SK-N-SH treated with all-trans-retinoic acid at 6 μM for 48 hours (cell line): ENCODE results near the gene DIDO1.

Experiments
- ATAC-seq: fragments of 200-7000 bp; cut with Tn5 transposase; 3 replicates; pipeline ENCODE4 v1.9.1; 2020; ENCODE audit warnings: mild to moderate bottlenecking, moderate library complexity
- ARNTL ChIP-seq: fragments of 450-650 bp; formaldehyde crosslinking; IDR thresholded peaks from 2 replicates; pipeline ENCODE4 v1.5.0; 2020; ENCODE audit warnings: low read depth, mild to moderate bottlenecking, moderate library complexity, borderline replicate concordance
- BACH2 ChIP-seq: fragments of 250-450 bp; sonication (Bioruptor Pico); IDR thresholded peaks from 2 replicates; pipeline ENCODE4 v1.9.0; 2021; ENCODE audit warnings: mild to moderate bottlenecking, borderline replicate concordance
- CSDC2 ChIP-seq: fragments of 250-450 bp; sonication (Bioruptor Pico); IDR thresholded peaks from 2 replicates; pipeline ENCODE4 v1.5.0; 2020; ENCODE audit warnings: mild to moderate bottlenecking, moderate library complexity
- ESRRG ChIP-seq: fragments of 250-450 bp; sonication (Bioruptor Pico); IDR thresholded peaks from 2 replicates; pipeline ENCODE4 v1.6.1; 2021; ENCODE audit warnings: mild to moderate bottlenecking
- GLIS3 ChIP-seq: fragments of 250-450 bp; sonication (Bioruptor Pico); IDR thresholded peaks from 2 replicates; pipeline ENCODE4 v1.5.0; 2020; ENCODE audit warnings: mild to moderate bottlenecking, moderate library complexity
- ISL1 ChIP-seq: fragments of 250-450 bp; sonication (Bioruptor Pico); IDR thresholded peaks from 2 replicates; pipeline ENCODE4 v2.1.2; 2022; ENCODE audit warnings: mild to moderate bottlenecking, moderate library complexity
- OSR1 ChIP-seq: fragments of 250-450 bp; sonication (Bioruptor Pico); IDR thresholded peaks from 2 replicates; pipeline ENCODE4 v1.8.0; 2022; ENCODE audit warnings: moderate library complexity, mild to moderate bottlenecking, inconsistent platforms
- TCF4 ChIP-seq: fragments of 250-450 bp; sonication (Bioruptor Pico); IDR thresholded peaks from 2 replicates; pipeline ENCODE4 v1.8.0; 2021; ENCODE audit warnings: mild to moderate bottlenecking, moderate library complexity, borderline replicate concordance
- TOX ChIP-seq: fragments of 250-450 bp; sonication (Bioruptor Pico); IDR thresholded peaks from 2 replicates; pipeline ENCODE4 v1.8.0; 2021; ENCODE audit warnings: mild to moderate bottlenecking, moderate library complexity, borderline replicate concordance
- ZNF70 ChIP-seq: fragments of 450-650 bp; formaldehyde crosslinking; IDR thresholded peaks from 2 replicates; pipeline ENCODE4 v1.5.0; 2020; ENCODE audit warnings: mild to moderate bottlenecking, moderate library complexity
- TF ChIP-seq, protein P1 (sequence below): fragments of 250-450 bp; sonication (Bioruptor Pico); IDR thresholded peaks from 2 replicates; pipeline ENCODE4 v1.5.1; 2021; ENCODE audit warnings: mild to moderate bottlenecking, moderate library complexity
- TF ChIP-seq, protein P2 (sequence below): fragments of 250-450 bp; sonication (Bioruptor Pico); IDR thresholded peaks from 2 replicates; pipeline ENCODE4 v1.5.0; 2020; ENCODE audit warnings: mild to moderate bottlenecking, moderate library complexity

Gene DIDO1

DNA sequence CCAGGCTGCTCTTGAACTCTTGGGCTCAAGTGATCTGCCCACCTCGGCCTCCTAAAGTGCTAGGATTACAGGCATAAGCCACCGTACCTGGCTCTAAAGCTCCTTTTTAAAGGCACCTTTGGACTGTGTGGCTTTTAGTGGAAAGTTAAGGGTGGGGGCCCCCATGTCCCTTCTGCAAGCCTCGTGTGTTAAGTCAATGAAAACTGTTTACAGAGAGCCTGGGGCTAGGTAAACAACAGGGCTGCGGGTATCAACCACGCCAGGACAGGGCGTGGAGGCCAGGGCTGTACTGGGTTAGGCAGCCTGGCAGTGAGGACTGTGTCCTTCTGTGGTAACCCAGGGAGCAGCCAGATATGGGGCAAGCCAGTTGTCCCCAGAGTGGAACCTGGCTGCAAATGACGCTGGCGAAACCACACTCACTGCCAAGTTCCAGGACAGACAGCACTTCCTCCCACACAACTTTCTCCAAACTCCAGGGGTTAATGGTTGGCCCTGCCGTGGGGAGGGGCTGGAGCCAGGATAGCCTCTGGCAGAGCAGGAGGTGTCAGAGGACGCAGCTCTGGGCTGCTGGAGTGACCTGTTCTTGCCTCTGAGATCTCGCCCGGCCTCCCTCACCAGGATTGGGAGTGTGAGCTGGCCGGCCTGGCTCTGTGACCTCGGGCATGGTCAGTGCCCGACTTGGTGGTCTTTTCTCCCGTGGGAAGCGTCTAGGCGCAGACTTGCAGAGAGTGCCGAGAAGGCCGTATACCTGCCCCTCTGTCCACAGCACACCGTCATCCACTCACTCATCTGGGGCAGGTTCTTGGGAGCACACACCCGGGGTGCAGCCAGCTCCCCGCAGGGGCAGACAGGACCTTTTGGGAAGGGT lies 29.4 kb upstream of the DIDO1 start:
- no peak for ATAC-seq
- no peak for TF ChIP-seq ZNF70 (CRISPR knock-in tag)

DNA sequence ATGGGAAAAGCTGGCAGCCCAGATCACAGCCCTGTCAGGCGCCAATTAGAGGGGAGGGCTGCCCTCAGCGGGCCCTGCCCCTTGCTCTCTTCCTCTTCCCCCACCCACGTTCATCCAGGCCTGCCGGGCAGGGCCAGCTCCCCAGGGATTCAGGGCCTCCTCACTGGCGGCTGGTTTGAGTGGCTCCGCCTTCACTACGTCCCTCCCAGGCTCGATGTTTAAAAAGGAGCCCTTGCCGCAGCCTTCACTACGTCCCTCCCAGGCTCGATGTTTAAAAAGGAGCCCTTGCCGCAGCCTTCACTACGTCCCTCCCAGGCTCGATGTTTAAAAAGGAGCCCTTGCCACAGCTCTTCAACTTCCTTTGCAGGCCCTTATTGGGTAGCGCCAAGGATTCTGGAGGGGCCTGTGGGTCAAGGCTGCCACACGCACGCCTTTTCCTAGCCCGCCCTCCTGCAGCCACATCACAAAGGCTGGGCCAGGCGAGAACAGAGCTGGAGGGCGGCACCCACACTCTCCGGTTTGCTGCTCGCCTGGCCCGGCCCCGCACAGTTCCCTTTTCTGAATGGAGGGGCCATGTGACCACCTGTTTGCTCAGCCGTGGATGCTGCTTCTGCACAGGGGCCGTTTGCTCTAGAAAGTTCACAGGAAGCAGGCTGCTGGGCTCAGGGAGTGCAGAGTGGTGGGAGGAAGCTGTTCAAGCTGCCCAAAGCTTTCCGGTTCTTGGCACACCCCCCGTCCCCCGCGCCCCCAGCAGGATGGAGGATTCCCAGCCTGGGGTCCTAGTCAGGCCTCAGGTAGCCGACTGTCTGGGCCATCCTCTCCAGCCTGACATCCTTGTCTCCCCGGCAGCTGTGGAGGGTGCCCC lies 27.8 kb upstream of the DIDO1 start:
- no peak for ATAC-seq
- TF ChIP-seq TOX (CRISPR knock-in tag): no peak
- TF ChIP-seq TCF4: no peak

DNA sequence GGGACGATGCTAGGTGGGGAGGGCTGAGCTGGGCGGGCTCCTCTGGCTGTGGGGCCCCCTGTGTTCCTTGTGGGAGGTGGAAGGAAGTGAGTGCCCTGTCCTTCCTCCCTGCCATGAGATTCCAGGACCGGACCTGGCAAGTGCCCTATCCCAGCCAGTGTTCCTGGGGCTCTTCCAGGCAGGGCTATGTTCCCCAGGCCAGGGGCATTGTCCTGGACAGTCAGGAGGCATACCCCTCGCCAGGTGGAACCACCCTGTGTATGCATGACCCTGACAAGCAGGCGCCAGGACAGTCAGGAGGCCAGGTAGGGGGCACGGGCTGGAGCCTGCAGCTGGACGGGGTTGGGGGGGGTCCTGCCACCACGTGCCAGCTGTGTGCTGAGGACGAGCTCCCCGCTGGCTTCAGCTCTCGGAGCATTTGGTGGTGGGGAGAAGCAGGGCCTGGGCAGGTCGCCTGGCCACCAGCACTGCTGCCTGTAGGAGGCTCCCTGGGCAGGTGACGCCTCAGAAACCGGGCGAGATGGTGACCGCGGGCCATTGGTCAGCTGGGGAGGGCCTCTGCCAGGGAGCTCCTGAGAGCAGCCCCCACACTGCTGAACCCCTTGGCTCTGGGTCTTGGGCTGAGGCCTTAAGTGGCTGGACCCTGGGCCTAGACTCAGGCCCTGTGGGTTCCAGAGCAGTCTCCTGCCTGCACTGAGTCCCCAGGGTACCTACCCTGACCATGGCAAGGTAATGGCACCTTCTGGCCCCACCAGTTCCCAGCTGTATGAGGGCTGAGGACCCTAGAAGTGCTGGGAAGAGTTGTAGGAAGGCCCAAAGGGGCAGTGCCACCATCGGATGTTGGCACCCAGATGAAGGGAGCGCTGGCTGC lies 26.9 kb upstream of the DIDO1 start:
- ATAC-seq: no peak
- TF ChIP-seq GLIS3 (CRISPR knock-in tag) (no peak), ESRRG (CRISPR knock-in tag) (no peak), ZNF70 (CRISPR knock-in tag) (no peak), ISL1 (CRISPR knock-in tag) (no peak), ARNTL (no peak), CSDC2 (no peak), BACH2 (no peak), OSR1 (no peak)
- TF ChIP-seq, protein P1, sequence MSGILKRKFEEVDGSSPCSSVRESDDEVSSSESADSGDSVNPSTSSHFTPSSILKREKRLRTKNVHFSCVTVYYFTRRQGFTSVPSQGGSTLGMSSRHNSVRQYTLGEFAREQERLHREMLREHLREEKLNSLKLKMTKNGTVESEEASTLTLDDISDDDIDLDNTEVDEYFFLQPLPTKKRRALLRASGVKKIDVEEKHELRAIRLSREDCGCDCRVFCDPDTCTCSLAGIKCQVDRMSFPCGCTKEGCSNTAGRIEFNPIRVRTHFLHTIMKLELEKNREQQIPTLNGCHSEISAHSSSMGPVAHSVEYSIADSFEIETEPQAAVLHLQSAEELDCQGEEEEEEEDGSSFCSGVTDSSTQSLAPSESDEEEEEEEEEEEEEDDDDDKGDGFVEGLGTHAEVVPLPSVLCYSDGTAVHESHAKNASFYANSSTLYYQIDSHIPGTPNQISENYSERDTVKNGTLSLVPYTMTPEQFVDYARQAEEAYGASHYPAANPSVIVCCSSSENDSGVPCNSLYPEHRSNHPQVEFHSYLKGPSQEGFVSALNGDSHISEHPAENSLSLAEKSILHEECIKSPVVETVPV (CRISPR knock-in tag): no peak

DNA sequence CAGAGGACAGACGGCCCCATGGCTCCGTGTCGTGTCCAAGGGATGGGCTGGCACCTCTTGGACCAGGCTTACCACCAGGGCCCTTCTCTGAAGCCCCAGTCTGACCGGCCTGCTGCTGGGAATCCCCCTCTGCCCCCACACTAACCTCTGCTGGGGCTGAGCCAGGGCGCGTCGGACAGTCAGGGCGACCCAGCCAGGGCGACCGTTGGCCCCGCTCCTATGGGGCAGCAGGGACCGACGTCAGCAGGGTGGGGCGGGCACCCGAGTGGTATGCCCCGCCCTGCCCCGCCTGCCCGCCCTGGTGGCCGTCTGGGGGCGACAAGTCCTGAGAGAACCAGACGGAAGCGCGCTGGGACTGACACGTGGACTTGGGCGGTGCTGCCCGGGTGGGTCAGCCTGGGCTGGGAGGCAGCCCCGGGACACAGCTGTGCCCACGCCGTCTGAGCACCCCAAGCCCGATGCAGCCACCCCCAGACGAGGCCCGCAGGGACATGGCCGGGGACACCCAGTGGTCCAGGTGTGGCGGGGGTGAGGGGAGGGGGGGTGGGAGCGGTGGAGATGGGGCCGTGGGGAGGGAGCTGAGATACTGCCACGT lies 26.2 kb upstream of the DIDO1 start, which contains the start of gene SLC17A9:
SLC17A9 (plus strand) TSS at position 337 of the 595 bp plus-strand sequence; CDS start at position 459, 122 bp downstream.
- TF ChIP-seq, protein P2, sequence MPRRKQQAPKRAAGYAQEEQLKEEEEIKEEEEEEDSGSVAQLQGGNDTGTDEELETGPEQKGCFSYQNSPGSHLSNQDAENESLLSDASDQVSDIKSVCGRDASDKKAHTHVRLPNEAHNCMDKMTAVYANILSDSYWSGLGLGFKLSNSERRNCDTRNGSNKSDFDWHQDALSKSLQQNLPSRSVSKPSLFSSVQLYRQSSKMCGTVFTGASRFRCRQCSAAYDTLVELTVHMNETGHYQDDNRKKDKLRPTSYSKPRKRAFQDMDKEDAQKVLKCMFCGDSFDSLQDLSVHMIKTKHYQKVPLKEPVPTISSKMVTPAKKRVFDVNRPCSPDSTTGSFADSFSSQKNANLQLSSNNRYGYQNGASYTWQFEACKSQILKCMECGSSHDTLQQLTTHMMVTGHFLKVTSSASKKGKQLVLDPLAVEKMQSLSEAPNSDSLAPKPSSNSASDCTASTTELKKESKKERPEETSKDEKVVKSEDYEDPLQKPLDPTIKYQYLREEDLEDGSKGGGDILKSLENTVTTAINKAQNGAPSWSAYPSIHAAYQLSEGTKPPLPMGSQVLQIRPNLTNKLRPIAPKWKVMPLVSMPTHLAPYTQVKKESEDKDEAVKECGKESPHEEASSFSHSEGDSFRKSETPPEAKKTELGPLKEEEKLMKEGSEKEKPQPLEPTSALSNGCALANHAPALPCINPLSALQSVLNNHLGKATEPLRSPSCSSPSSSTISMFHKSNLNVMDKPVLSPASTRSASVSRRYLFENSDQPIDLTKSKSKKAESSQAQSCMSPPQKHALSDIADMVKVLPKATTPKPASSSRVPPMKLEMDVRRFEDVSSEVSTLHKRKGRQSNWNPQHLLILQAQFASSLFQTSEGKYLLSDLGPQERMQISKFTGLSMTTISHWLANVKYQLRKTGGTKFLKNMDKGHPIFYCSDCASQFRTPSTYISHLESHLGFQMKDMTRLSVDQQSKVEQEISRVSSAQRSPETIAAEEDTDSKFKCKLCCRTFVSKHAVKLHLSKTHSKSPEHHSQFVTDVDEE (CRISPR knock-in tag): no peak
- ATAC-seq: no peak

DNA sequence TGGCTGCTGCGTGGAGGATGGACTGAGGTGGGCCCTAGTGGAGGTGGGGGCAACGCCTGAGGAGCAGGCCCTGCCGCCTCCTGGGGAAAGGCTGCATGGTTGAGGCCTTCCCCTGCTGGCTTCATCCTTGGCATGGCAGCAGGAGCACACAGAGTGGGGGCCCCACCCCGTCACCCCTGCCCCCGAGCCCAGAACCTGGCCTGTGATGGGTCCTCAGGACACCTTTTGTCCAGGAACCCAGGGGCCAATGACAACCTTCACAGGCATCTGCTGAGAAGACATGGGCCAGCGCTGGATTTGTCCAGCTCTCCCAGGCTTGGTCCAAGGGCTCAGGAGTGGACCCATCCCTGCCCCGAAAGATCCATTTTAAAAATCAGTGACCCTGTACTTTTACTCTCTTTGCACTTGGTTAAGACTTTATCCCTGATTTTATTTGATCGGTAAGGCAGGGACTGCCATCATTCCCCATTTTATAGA lies 25.6 kb upstream of the DIDO1 start:
- ATAC-seq: no peak

More for the DNA sequence above, 25.6 kb upstream of the DIDO1 start:
- TF ChIP-seq, protein P2 (CRISPR knock-in tag): no peak
- TF ChIP-seq, all 23 proteins: peak for 0
